IMR-90 (cell line): ENCODE results near the gene SH3TC1. TPM values are rescaled to one million over a fixed set of nuclear protein-coding genes. Genes with fewer than 3 reads are reported as not detected.
A peak's percentile ranks its signal among the peaks of the same experiment; 100 is the strongest.

Experiments
- ATAC-seq: fragments of 200-7000 bp; cut with Tn5 transposase; 2 replicates; pipeline ENCODE4 v1.9.1; 2020; ENCODE audit warnings: low read depth, mild to moderate bottlenecking, moderate library complexity
- BruUV-seq: library from RNA; stranded (reverse); fragments of 400-500 nt; replicated peaks from 2 replicates; lab custom pipeline; 2021; lab: Mats Ljungman, UMichigan
- CTCF ChIA-PET: fragments of 300-600 bp; formaldehyde crosslinking; extraction: SDS; loops from one replicate; lab custom pipeline; 2021; ENCODE audit warnings: antibody characterized with exemption; lab: Yijun Ruan, JAX
- POLR2A ChIA-PET: fragments of 300-600 bp; sonication (Branson Sonifier 250); formaldehyde crosslinking; loops from one replicate; lab custom pipeline; 2022; ENCODE audit warnings: antibody characterized with exemption; ENCODE audit not compliant: unreplicated experiment; lab: Charles Lee
- DNase-seq: peaks from one replicate; pipeline ENCODE4 v3.0.0; 2013
- H2AFZ ChIP-seq: replicated peaks from 2 replicates; pipeline ENCODE3; 2013; ENCODE audit warnings: low read length, mild to moderate bottlenecking; ENCODE audit not compliant: poor library complexity
- H2AK5ac ChIP-seq: 2 replicates; pipeline ENCODE4 v1.6.1; 2013; ENCODE audit warnings: low read depth, low read length, inconsistent platforms
- H2AK9ac ChIP-seq: replicated peaks from 2 replicates; pipeline ENCODE3; 2013; ENCODE audit warnings: mild to moderate bottlenecking, low read depth, low read length, moderate library complexity; ENCODE audit not compliant: poor library complexity
- H2BK120ac ChIP-seq: 2 replicates; pipeline ENCODE4 v1.6.1; 2013; ENCODE audit warnings: low read depth, low read length, inconsistent platforms
- H2BK15ac ChIP-seq: 3 replicates; pipeline ENCODE4 v1.6.1; 2013; ENCODE audit warnings: low read depth, low read length, inconsistent platforms
- H2BK20ac ChIP-seq: 2 replicates; pipeline ENCODE4 v1.6.1; 2013; ENCODE audit warnings: low read depth, mild to moderate bottlenecking, inconsistent platforms, low read length, moderate library complexity
- H2BK5ac ChIP-seq: 2 replicates; pipeline ENCODE4 v1.6.1; 2013; ENCODE audit warnings: mild to moderate bottlenecking, low read depth, low read length, inconsistent platforms; ENCODE audit not compliant: poor library complexity, severe bottlenecking
- H3K14ac ChIP-seq: replicated peaks from 2 replicates; pipeline ENCODE4 v1.6.1; 2013; ENCODE audit warnings: low read depth, low read length, inconsistent platforms
- H3K18ac ChIP-seq: 2 replicates; pipeline ENCODE4 v1.6.1; 2013; ENCODE audit warnings: low read depth, low read length, control low read depth
- H3K23ac ChIP-seq: 2 replicates; pipeline ENCODE4 v1.6.1; 2013; ENCODE audit warnings: low read depth, low read length, inconsistent platforms
- H3K27ac ChIP-seq: 2 replicates; pipeline ENCODE4 v1.5.1; 2013; ENCODE audit warnings: mild to moderate bottlenecking, control low read depth, low read length; ENCODE audit not compliant: insufficient read depth
- H3K27me3 ChIP-seq: 2 replicates; pipeline ENCODE4 v1.6.1; 2013; ENCODE audit warnings: low read length; ENCODE audit not compliant: control insufficient read depth, insufficient read depth
- H3K36me3 ChIP-seq: 2 replicates; pipeline ENCODE4 v1.6.1; 2013; ENCODE audit warnings: low read length, mixed read lengths; ENCODE audit not compliant: control insufficient read depth, insufficient read depth
- H3K4ac ChIP-seq: 2 replicates; pipeline ENCODE4 v1.6.1; 2013; ENCODE audit warnings: low read depth, low read length, inconsistent platforms
- H3K4me1 ChIP-seq: 2 replicates; pipeline ENCODE4 v1.6.1; 2013; ENCODE audit warnings: low read length, mixed read lengths; ENCODE audit not compliant: control insufficient read depth, insufficient read depth
- H3K4me2 ChIP-seq: 2 replicates; pipeline ENCODE4 v1.6.1; 2013; ENCODE audit warnings: low read depth, mild to moderate bottlenecking, control low read depth, low read length, moderate library complexity
- H3K4me3 ChIP-seq: 2 replicates; pipeline ENCODE4 v1.5.1; 2013; ENCODE audit warnings: low read depth, mild to moderate bottlenecking, control low read depth, low read length, moderate library complexity; ENCODE audit not compliant: insufficient read depth
- H3K56ac ChIP-seq: 2 replicates; pipeline ENCODE4 v1.6.1; 2013; ENCODE audit warnings: low read length, inconsistent platforms; ENCODE audit not compliant: insufficient read depth; ENCODE audit errors: extremely low read depth
- H3K79me1 ChIP-seq, 2 experiments: 2 replicates each; pipeline ENCODE4 v1.6.1; 2013; ENCODE audit warnings: low read length in 2 of 2, inconsistent platforms in 1 of 2, low read depth in 1 of 2
- H3K9ac ChIP-seq: 2 replicates; pipeline ENCODE4 v1.6.1; 2013; ENCODE audit warnings: low read depth, low read length, control low read depth
- H3K9me1 ChIP-seq: 2 replicates; pipeline ENCODE4 v1.6.1; 2013; ENCODE audit warnings: low read length, inconsistent platforms; ENCODE audit not compliant: insufficient read depth
- H3K9me3 ChIP-seq: 2 replicates; pipeline ENCODE4 v1.6.1; 2013; ENCODE audit warnings: low read length; ENCODE audit not compliant: control insufficient read depth, insufficient read depth
- H4K20me1 ChIP-seq: 2 replicates; pipeline ENCODE4 v1.6.1; 2013; ENCODE audit warnings: low read length, inconsistent platforms; ENCODE audit not compliant: insufficient read depth
- H4K5ac ChIP-seq: 2 replicates; pipeline ENCODE4 v1.6.1; 2013; ENCODE audit warnings: mild to moderate bottlenecking, low read depth, low read length, control low read depth
- H4K8ac ChIP-seq, 2 experiments: 2 replicates each; pipeline ENCODE4 v1.6.1; 2013; ENCODE audit warnings: low read depth in 2 of 2, low read length in 2 of 2, control low read depth in 1 of 2, inconsistent platforms in 1 of 2
- H4K91ac ChIP-seq: 2 replicates; pipeline ENCODE4 v1.6.1; 2013; ENCODE audit warnings: low read depth, low read length, inconsistent platforms; ENCODE audit not compliant: insufficient read depth
- BHLHE40 ChIP-seq: fragments of 150-350 bp; IDR thresholded peaks from 2 replicates; pipeline ENCODE4 v1.6.1; 2016; ENCODE audit warnings: mild to moderate bottlenecking, low read depth, low read length
- CEBPB ChIP-seq: IDR thresholded peaks from 2 replicates; pipeline ENCODE4 v1.6.1; 2012; ENCODE audit warnings: low read depth, low read length, improper control_type of control experiment
- CHD1 ChIP-seq: IDR thresholded peaks from 2 replicates; pipeline ENCODE4 v1.6.1; 2012; ENCODE audit warnings: low read depth, low read length, improper control_type of control experiment
- ELK1 ChIP-seq: fragments of 150-350 bp; IDR thresholded peaks from 2 replicates; pipeline ENCODE4 v1.6.1; 2016; ENCODE audit warnings: low read depth, mild to moderate bottlenecking, low read length, moderate library complexity, borderline replicate concordance
- FOS ChIP-seq: fragments of 150-350 bp; IDR thresholded peaks from 2 replicates; pipeline ENCODE4 v1.6.1; 2016; ENCODE audit warnings: low read depth, low read length
- MAFK ChIP-seq: IDR thresholded peaks from 2 replicates; pipeline ENCODE4 v1.6.1; 2012; ENCODE audit warnings: low read depth, low read length, improper control_type of control experiment
- MAZ ChIP-seq: IDR thresholded peaks from 2 replicates; pipeline ENCODE4 v1.6.1; 2012; ENCODE audit warnings: low read depth, mild to moderate bottlenecking, low read length, improper control_type of control experiment, moderate library complexity, borderline replicate concordance
- MXI1 ChIP-seq: IDR thresholded peaks from 2 replicates; pipeline ENCODE4 v1.6.1; 2012; ENCODE audit warnings: low read depth, mild to moderate bottlenecking, low read length, moderate library complexity, borderline replicate concordance
- POLR2A ChIP-seq: IDR thresholded peaks from 2 replicates; pipeline ENCODE4 v1.6.1; 2012; ENCODE audit warnings: mild to moderate bottlenecking, low read depth, low read length
- RAD21 ChIP-seq: IDR thresholded peaks from 2 replicates; pipeline ENCODE4 v1.6.1; 2012; ENCODE audit warnings: low read length, improper control_type of control experiment
- SMC3 ChIP-seq: fragments of 150-350 bp; IDR thresholded peaks from 2 replicates; pipeline ENCODE4 v1.6.1; 2016; ENCODE audit warnings: low read depth, mild to moderate bottlenecking, antibody characterized with exemption, low read length, moderate library complexity
- WGBS, 2 experiments: methylation state at CpG; one replicate each; pipeline versions ENCODE4 v1.1.5 to v1.1.7; 2013; ENCODE audit warnings: missing lambda C conversion rate in 2 of 2; ENCODE audit not compliant: insufficient read length in 1 of 2; ENCODE audit errors: extremely low coverage in 2 of 2; 5-methylcytosine and 5-hydroxymethylcytosine counted together
- dilution Hi-C: fragments of 300-500 bp; cut with HindIII; formaldehyde crosslinking; loops from one replicate; pipeline ENCODE4 v1.14.3; 2018; ENCODE audit warnings: low sequenced_read_pairs; ENCODE audit not compliant: unreplicated experiment
- in situ Hi-C: fragments of 300-500 bp; cut with MboI; formaldehyde crosslinking; loops from 3 replicates; pipeline ENCODE4 v1.14.3; 2019; ENCODE audit warnings: low sequenced_read_pairs, inconsistent platforms, mixed read lengths
- intact Hi-C: fragments of 100-400 bp; cut with micrococcal nuclease; formaldehyde crosslinking; loops from 2 replicates; pipeline ENCODE4 v1.10.0; 2022
- polyA plus RNA-seq, 3 experiments: library from polyadenylated mRNA; depleted of rRNA; stranded (reverse); fragments of >200 nt; gene quantifications; 2 replicates each; pipeline ENCODE4 v1.2.3, GENCODE V29; 2012; ENCODE audit warnings: low replicate concordance in 1 of 3
- total RNA-seq: library from RNA; depleted of rRNA; stranded (reverse); fragments of >200 nt; gene quantifications from 2 replicates; pipeline ENCODE4 v1.2.3, GENCODE V29; 2012
- TF ChIP-seq, protein P1 (sequence below): fragments of 150-350 bp; IDR thresholded peaks from 2 replicates; pipeline ENCODE4 v1.6.1; 2017; ENCODE audit warnings: mild to moderate bottlenecking, antibody characterized with exemption, low read length, low read depth
- TF ChIP-seq, protein P2 (sequence below): conservative IDR thresholded peaks from 2 replicates; pipeline ENCODE4 v1.5.1; 2012; ENCODE audit warnings: mild to moderate bottlenecking, low read depth, low read length, improper control_type of control experiment

Gene SH3TC1
- total and polyA plus RNA-seq, 2 of the 4 experiments (the other 2 are of a cell fraction): 1.6 to 2.2 TPM

DNA sequence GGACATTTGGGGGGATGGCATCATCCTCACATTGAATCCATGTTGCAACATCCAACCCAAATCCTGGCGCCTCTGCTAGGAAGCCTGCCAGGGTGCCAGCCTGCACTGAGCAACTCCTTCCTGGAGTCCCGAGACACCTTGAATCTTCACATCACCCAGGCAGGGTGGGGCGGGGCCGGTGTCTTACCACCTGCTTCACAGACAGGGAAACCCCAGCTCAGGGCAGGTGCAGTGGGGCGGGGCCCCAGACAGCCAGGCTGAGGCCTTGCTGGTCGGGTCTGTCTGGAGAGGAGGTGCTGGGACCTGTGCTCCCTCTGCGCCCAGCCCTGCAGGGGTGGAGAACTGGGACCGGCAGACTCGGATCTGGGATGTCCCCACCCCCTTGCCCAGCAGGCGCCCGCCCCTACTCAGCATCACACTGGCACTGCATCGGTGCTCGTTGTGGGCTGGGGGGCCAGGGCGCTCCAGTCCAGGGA is 39.0 kb downstream of the SH3TC1 start (continued):
- TF ChIP-seq RAD21 (no peak), MAFK (no peak), FOS (no peak), CHD1 (no peak), SMC3 (no peak)

DNA sequence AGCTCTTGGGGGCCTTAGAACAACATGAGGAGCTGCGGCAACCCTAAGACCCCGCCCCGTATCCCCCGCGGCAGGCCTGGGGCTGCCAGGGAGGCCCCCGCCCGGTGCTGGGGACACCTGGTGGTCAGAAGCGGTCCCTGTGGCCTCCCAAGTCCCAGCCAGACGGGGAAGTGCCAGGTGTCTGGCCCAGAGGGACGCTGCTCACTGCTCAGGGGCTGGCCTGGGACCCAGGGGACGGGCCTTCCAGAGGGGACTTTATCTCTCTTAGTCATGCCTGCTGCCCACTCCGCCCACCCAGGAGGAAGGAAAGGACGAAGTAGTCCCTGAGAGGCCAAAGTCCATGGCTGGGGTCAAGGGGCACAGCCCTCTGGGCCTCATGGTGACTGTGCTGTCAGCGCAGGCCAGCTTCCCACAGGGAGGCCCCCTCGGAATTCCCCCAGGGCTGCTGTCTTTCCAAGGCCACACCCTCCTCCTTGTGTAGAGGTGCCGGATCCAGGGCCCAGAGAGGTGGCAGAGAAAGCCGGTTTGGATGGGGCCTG is 39.5 kb downstream of the SH3TC1 start:
- H3K9me1 ChIP-seq: no peaks in the 10 kb centered on the region
- intact Hi-C loops: loop anchor here (1.0 kb wide), 1 partner anchor 61 kb away; no protein-coding TSS in a partner anchor
- H3K27me3 ChIP-seq: no peaks in the 10 kb centered on the region; the same call in 1 of the 2 replicates
- no peak overlapping the region for H2BK20ac ChIP-seq
- DNase-seq (no peak), ATAC-seq (no peak)
- no peak overlapping the region for H2BK15ac ChIP-seq
- no peaks in the 10 kb centered on the region for H3K36me3 ChIP-seq
- H3K56ac ChIP-seq: no peak overlapping the region
- H3K14ac ChIP-seq: no peak overlapping the region
- H4K20me1 ChIP-seq: no peaks in the 10 kb centered on the region; the same call in 1 of the 2 replicates
- H3K4me1 ChIP-seq: peaks cover 5% of the 10 kb centered on the region
- no peak overlapping the region for H2AK5ac ChIP-seq
- ChIA-PET CTCF (interaction anchor here (0.6 kb wide), 1 partner anchor 71 kb away, joined by 4 read pairs; no protein-coding TSS in a partner anchor), POLR2A (no interaction called here)
- H3K4me2 ChIP-seq: no peak overlapping the region
- 82% methylated on average over 5 of the region's 17 CpGs; no CpG with 5 or more reads in 1 of the 2 experiments for WGBS, 2 experiments
- H4K5ac ChIP-seq: no peak overlapping the region
- dilution Hi-C loops: no loop called here
- H4K8ac ChIP-seq: no peak overlapping the region
- no peak overlapping the region for H2BK5ac ChIP-seq
- no peak overlapping the region for H2BK120ac ChIP-seq
- H3K4ac ChIP-seq: no peak overlapping the region
- no peak overlapping the region for H3K23ac ChIP-seq
- no peak overlapping the region for H3K27ac ChIP-seq
- H3K18ac ChIP-seq: no peak overlapping the region
- no peak overlapping the region for H3K4me3 ChIP-seq
- no peaks in the 10 kb centered on the region for H3K9me3 ChIP-seq
- no peak overlapping the region for H3K9ac ChIP-seq
- no peak overlapping the region for H2AK9ac ChIP-seq
- H3K79me1 ChIP-seq: no peaks in the 10 kb centered on the region
- H2AFZ ChIP-seq: no peak overlapping the region
- no TSS peak for BruUV-seq
- in situ Hi-C loops: no loop called here
- no peak overlapping the region for H4K91ac ChIP-seq
- no peak for TF ChIP-seq POLR2A
- TF ChIP-seq, protein P1, sequence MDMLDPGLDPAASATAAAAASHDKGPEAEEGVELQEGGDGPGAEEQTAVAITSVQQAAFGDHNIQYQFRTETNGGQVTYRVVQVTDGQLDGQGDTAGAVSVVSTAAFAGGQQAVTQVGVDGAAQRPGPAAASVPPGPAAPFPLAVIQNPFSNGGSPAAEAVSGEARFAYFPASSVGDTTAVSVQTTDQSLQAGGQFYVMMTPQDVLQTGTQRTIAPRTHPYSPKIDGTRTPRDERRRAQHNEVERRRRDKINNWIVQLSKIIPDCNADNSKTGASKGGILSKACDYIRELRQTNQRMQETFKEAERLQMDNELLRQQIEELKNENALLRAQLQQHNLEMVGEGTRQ: no peak
- peak; percentile 46 for TF ChIP-seq RAD21
- TF ChIP-seq, protein P2, sequence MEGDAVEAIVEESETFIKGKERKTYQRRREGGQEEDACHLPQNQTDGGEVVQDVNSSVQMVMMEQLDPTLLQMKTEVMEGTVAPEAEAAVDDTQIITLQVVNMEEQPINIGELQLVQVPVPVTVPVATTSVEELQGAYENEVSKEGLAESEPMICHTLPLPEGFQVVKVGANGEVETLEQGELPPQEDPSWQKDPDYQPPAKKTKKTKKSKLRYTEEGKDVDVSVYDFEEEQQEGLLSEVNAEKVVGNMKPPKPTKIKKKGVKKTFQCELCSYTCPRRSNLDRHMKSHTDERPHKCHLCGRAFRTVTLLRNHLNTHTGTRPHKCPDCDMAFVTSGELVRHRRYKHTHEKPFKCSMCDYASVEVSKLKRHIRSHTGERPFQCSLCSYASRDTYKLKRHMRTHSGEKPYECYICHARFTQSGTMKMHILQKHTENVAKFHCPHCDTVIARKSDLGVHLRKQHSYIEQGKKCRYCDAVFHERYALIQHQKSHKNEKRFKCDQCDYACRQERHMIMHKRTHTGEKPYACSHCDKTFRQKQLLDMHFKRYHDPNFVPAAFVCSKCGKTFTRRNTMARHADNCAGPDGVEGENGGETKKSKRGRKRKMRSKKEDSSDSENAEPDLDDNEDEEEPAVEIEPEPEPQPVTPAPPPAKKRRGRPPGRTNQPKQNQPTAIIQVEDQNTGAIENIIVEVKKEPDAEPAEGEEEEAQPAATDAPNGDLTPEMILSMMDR: peak; percentile 39
- no peak for TF ChIP-seq ELK1
- no peak for TF ChIP-seq MAFK
- no peak for TF ChIP-seq MAZ
- no peak for TF ChIP-seq MXI1
- TF ChIP-seq SMC3: peak; percentile 36
- no peak for TF ChIP-seq CEBPB
- TF ChIP-seq BHLHE40: no peak
- no peak for TF ChIP-seq CHD1
